CD14-positive monocyte (primary cell): ENCODE measurements around the gene RHO. TPM values are rescaled to one million over a fixed set of nuclear protein-coding genes. Genes with fewer than 3 reads are reported as not detected.

Experiments
- DNase-seq, 3 donors: peaks; one replicate each; pipeline ENCODE4 v3.0.0-alpha.2; 2011 to 2022
- H2AFZ ChIP-seq: 2 replicates; pipeline ENCODE4 v1.6.0; 2012; ENCODE audit warnings: mild to moderate bottlenecking, low read depth, low read length, inconsistent platforms; ENCODE audit not compliant: insufficient read depth, poor library complexity, severe bottlenecking
- H3K27ac ChIP-seq, 2 donors: 1 replicate in 1 of 2; 2 replicates in 1 of 2; pipeline ENCODE4 v1.5.1; 2012 to 2013; ENCODE audit warnings: low read length in 2 of 2, control low read depth in 1 of 2, inconsistent platforms in 1 of 2, low read depth in 1 of 2, mild to moderate bottlenecking in 1 of 2
- H3K27me3 ChIP-seq, 2 donors: one replicate each; pipeline versions ENCODE4 v1.6.0 to v1.6.1; 2011 to 2013; ENCODE audit warnings: low read length in 2 of 2; ENCODE audit not compliant: control insufficient read depth in 2 of 2, insufficient read depth in 2 of 2
- H3K36me3 ChIP-seq, 2 donors: replicated peaks in 1 of 2; 1 replicate in 1 of 2; 2 replicates in 1 of 2; pipeline versions ENCODE4 v1.5.1 to v1.6.1; 2012 to 2013; ENCODE audit warnings: low read length in 2 of 2, control low read depth in 1 of 2, inconsistent platforms in 1 of 2, mild to moderate bottlenecking in 1 of 2; ENCODE audit not compliant: insufficient read depth in 2 of 2, control insufficient read depth in 1 of 2
- H3K4me1 ChIP-seq, 2 donors: 1 replicate in 1 of 2; 2 replicates in 1 of 2; pipeline versions ENCODE4 v1.5.1 to v1.6.1; 2012 to 2013; ENCODE audit warnings: low read length in 2 of 2, control low read depth in 1 of 2, inconsistent platforms in 1 of 2, mild to moderate bottlenecking in 1 of 2, moderate library complexity in 1 of 2; ENCODE audit not compliant: insufficient read depth in 2 of 2, control insufficient read depth in 1 of 2
- H3K4me2 ChIP-seq: replicated peaks from 2 replicates; pipeline ENCODE3; 2012; ENCODE audit warnings: low read length, moderate library complexity, mild to moderate bottlenecking; ENCODE audit not compliant: poor library complexity, severe bottlenecking; ENCODE audit errors: extremely low read depth
- H3K4me3 ChIP-seq, 3 experiments: fragments of 200-600 bp in 1 of 3; sonication (generic) in 1 of 3; replicated peaks in 1 of 3; 1 replicate in 2 of 3; 2 replicates in 1 of 3; pipeline ENCODE4 v1.5.1; 2011 to 2013; ENCODE audit warnings: low read length in 3 of 3, mild to moderate bottlenecking in 3 of 3, control low read depth in 2 of 3, low read depth in 2 of 3, inconsistent platforms in 1 of 3, moderate library complexity in 1 of 3
- H3K79me2 ChIP-seq: 2 replicates; pipeline ENCODE4 v1.6.0; 2012; ENCODE audit warnings: mild to moderate bottlenecking, control low read depth, inconsistent platforms, low read length, moderate library complexity; ENCODE audit not compliant: insufficient read depth
- H3K9ac ChIP-seq: 2 replicates; pipeline ENCODE4 v1.6.0; 2017; ENCODE audit warnings: low read length, mild to moderate bottlenecking; ENCODE audit not compliant: insufficient read depth, poor library complexity, severe bottlenecking
- H3K9me3 ChIP-seq, 2 donors: replicated peaks in 1 of 2; 1 replicate in 1 of 2; 2 replicates in 1 of 2; pipeline versions ENCODE4 v1.5.1 to v1.6.1; 2012 to 2013; ENCODE audit warnings: low read length in 2 of 2, control low read depth in 1 of 2; ENCODE audit not compliant: control insufficient read depth in 1 of 2, insufficient read depth in 1 of 2
- H4K20me1 ChIP-seq: 2 replicates; pipeline ENCODE4 v1.6.0; 2012; ENCODE audit warnings: mild to moderate bottlenecking, low read length, control low read depth, moderate library complexity; ENCODE audit not compliant: insufficient read depth
- H3K27ac Mint-ChIP-seq, 7 donors: one replicate each; pipeline ENCODE4 v1.8.0; 2020; ENCODE audit warnings: mild to moderate bottlenecking in 7 of 7, mixed read lengths in 7 of 7, moderate library complexity in 6 of 7, inconsistent platforms in 2 of 7
- H3K27me3 Mint-ChIP-seq, 3 donors: one replicate each; pipeline ENCODE4 v1.8.0; 2021 to 2022; ENCODE audit warnings: low read depth in 3 of 3, mild to moderate bottlenecking in 3 of 3, mixed read lengths in 3 of 3, moderate library complexity in 3 of 3, inconsistent platforms in 1 of 3
- H3K36me3 Mint-ChIP-seq, 2 donors: one replicate each; pipeline ENCODE4 v1.8.0; 2020; ENCODE audit warnings: mixed read lengths in 2 of 2, inconsistent platforms in 1 of 2, mild to moderate bottlenecking in 1 of 2
- H3K4me1 Mint-ChIP-seq: one replicate; pipeline ENCODE4 v1.8.0; 2020; ENCODE audit warnings: mild to moderate bottlenecking, mixed read lengths
- H3K4me3 Mint-ChIP-seq, 2 donors: one replicate each; pipeline ENCODE4 v1.8.0; 2020; ENCODE audit warnings: mild to moderate bottlenecking in 2 of 2, mixed read lengths in 2 of 2, moderate library complexity in 1 of 2
- H3K9me3 Mint-ChIP-seq, 7 donors: one replicate each; pipeline ENCODE4 v1.8.0; 2020 to 2022; ENCODE audit warnings: mixed read lengths in 7 of 7, mild to moderate bottlenecking in 6 of 7, moderate library complexity in 6 of 7, inconsistent platforms in 2 of 7
- CTCF ChIP-seq: fragments of 200-600 bp; IDR thresholded peaks from one replicate; pipeline ENCODE4 v1.8.0; 2022; ENCODE audit warnings: antibody characterized with exemption, mild to moderate bottlenecking
- WGBS: methylation state at CpG from one replicate; pipeline ENCODE4 v1.1.5; 2013; ENCODE audit warnings: missing lambda C conversion rate; ENCODE audit not compliant: insufficient coverage; 5-methylcytosine and 5-hydroxymethylcytosine counted together
- intact Hi-C, 2 donors: fragments of 100-400 bp; cut with micrococcal nuclease; formaldehyde crosslinking; loops; one replicate each; pipeline versions ENCODE4 v1.15.0 to v1.15.1; 2023
- polyA plus RNA-seq, 3 donors: library from polyadenylated mRNA; depleted of rRNA in 1 of 3; unstranded in 2 of 3; stranded (reverse) in 1 of 3; fragments of 300-500 nt in 2 of 3; fragments of >200 nt in 1 of 3; fragmentation: Illumina TruSeq in 2 of 3; gene quantifications; 1 replicate in 2 of 3; 2 replicates in 1 of 3; pipeline ENCODE4 v1.2.3, GENCODE V29; 2012 to 2021

Gene RHO
- polyA plus RNA-seq, 3 donors, result 0.03 TPM; not detected in 2

GRCh38 chr3:129564981-129565644 is 36.7 kb downstream of the RHO start:
- Mint-ChIP-seq H3K9me3 (no peaks in the 10 kb centered on the region), H3K36me3 (peaks cover 73 to 87% of the 10 kb centered on the region in 2 donors), H3K27ac (peak overlapping the region in 3 of 7 donors; percentile 37 to 69 (median 58)), H3K4me1 (peaks cover 3% of the 10 kb centered on the region), H3K27me3 (peaks cover 0 to 2% (median 0%) of the 10 kb centered on the region in 3 donors), H3K4me3 (no peak overlapping the region)
- Histone ChIP-seq H3K4me1 (no peaks in the 10 kb centered on the region), H3K79me2 (no peaks in the 10 kb centered on the region), H3K4me2 (no peak overlapping the region), H3K9ac (no peak overlapping the region), H3K27me3 (no peaks in the 10 kb centered on the region), H2AFZ (no peak overlapping the region), H3K9me3 (no peaks in the 10 kb centered on the region), H3K36me3 (peaks cover 95 to 99% of the 10 kb centered on the region in 2 donors), H3K27ac (peak overlapping the region in 1 of 2 donors; percentile 26), H3K4me3 (no peak overlapping the region), H4K20me1 (peaks cover 5% of the 10 kb centered on the region)
- 98% methylated on average over 18 of the region's 21 CpGs for WGBS
- DNase-seq, result no peak
- intact Hi-C loops, result no loop called here
- TF ChIP-seq CTCF, result no peak

GRCh38 chr3:129565902-129566301 is 37.5 kb downstream of the RHO start:
- Histone ChIP-seq H3K36me3 (peaks cover 95 to 99% of the 10 kb centered on the region in 2 donors), H2AFZ (no peak overlapping the region), H3K79me2 (no peaks in the 10 kb centered on the region), H3K4me1 (no peaks in the 10 kb centered on the region), H4K20me1 (peaks cover 8% of the 10 kb centered on the region), H3K27me3 (no peaks in the 10 kb centered on the region), H3K4me2 (no peak overlapping the region), H3K4me3 (no peak overlapping the region), H3K27ac (peak overlapping the region in 1 of 2 donors; percentile 20), H3K9me3 (no peaks in the 10 kb centered on the region), H3K9ac (no peak overlapping the region)
- DNase-seq, result no peak
- H3K9me3 Mint-ChIP-seq, result no peaks in the 10 kb centered on the region
- H3K4me3 Mint-ChIP-seq, result no peak overlapping the region
- H3K27ac Mint-ChIP-seq, result peak overlapping the region in 2 of 7 donors; percentile 58 to 69
- H3K4me1 Mint-ChIP-seq, result no peaks in the 10 kb centered on the region
- peaks cover 0 to 2% (median 0%) of the 10 kb centered on the region in 3 donors for H3K27me3 Mint-ChIP-seq
- intact Hi-C loops, result no loop called here
- peaks cover 73 to 87% of the 10 kb centered on the region in 2 donors for H3K36me3 Mint-ChIP-seq
- 100% methylated on average over 3 of the region's 7 CpGs for WGBS
- no peak for TF ChIP-seq CTCF
